ENCODE data around the gene FST. TPM values are rescaled to one million over a fixed set of nuclear protein-coding genes. Genes with fewer than 3 reads are reported as not detected.

FST gene
- total and polyA plus RNA-seq, 2 of the 13 experiments (the other 11 are each of a cell fraction or from before 2014, with no cell fraction given): 38.6 to 136 TPM

GRCh38 chr5:53464722-53465121, 15.7 kb upstream of the FST start (continued):
- peak; percentile 55; the same call in 1 of the 2 replicates for TF ChIP-seq KDM6A (CRISPR knock-in tag; IDR thresholded peaks at IDR 0.05; ENCODE audit: low read depth)
- no peak for TF ChIP-seq ZSCAN20 (CRISPR knock-in tag; IDR thresholded peaks at IDR 0.05; ENCODE audit: borderline replicate concordance)
- peak; percentile 93 for TF ChIP-seq ARID5B (CRISPR knock-in tag; IDR thresholded peaks at IDR 0.05)
- TF ChIP-seq ZNF569 (CRISPR knock-in tag; IDR thresholded peaks at IDR 0.05; ENCODE audit: borderline replicate concordance): no peak
- no peak for TF ChIP-seq KAT7 (CRISPR knock-in tag; IDR thresholded peaks at IDR 0.05; ENCODE audit: borderline replicate concordance)
- TF ChIP-seq FIP1L1 (IDR thresholded peaks at IDR 0.05; ENCODE audit: borderline replicate concordance, insufficient read depth, low read depth, low read length): no peak
- no peak for TF ChIP-seq SPEN (CRISPR knock-in tag; IDR thresholded peaks at IDR 0.05; ENCODE audit: low read depth)
- TF ChIP-seq TBL1XR1 (IDR thresholded peaks at IDR 0.05; ENCODE audit: borderline replicate concordance, low read length, partially characterized antibody): peak; percentile 22
- no peak for TF ChIP-seq ZNF546 (CRISPR knock-in tag; conservative IDR thresholded peaks at IDR 0.05)
- TF ChIP-seq RBM39 (IDR thresholded peaks at IDR 0.05; ENCODE audit: low read depth, low read length, poor library complexity, severe bottlenecking): no peak
- TF ChIP-seq RARG (CRISPR knock-in tag; IDR thresholded peaks at IDR 0.05; ENCODE audit: low read depth): no peak
- TF ChIP-seq ZNF260 (CRISPR knock-in tag; IDR thresholded peaks at IDR 0.05; ENCODE audit: borderline replicate concordance, low read depth): no peak
- no peak for TF ChIP-seq MTF1 (CRISPR knock-in tag; IDR thresholded peaks at IDR 0.05)
- TF ChIP-seq HNF4G (IDR thresholded peaks at IDR 0.05; ENCODE audit: borderline replicate concordance, low read depth, low read length): no peak
- 0 out of 2 replicates have a peak, but pooled peaks have one; percentile 39 for TF ChIP-seq HNF4G (CRISPR knock-in tag; IDR thresholded peaks at IDR 0.05; ENCODE audit: borderline replicate concordance, low read depth)
- TF ChIP-seq ZNF33A (CRISPR knock-in tag; IDR thresholded peaks at IDR 0.05; ENCODE audit: borderline replicate concordance): no peak
- no peak for TF ChIP-seq TCF7L2 (IDR thresholded peaks at IDR 0.05; ENCODE audit: low read depth, low read length)
- TF ChIP-seq ZGPAT (CRISPR knock-in tag; IDR thresholded peaks at IDR 0.05): peak; percentile 84
- peak; percentile 42; the same call in 1 of the 2 replicates for TF ChIP-seq RXRA (CRISPR knock-in tag; IDR thresholded peaks at IDR 0.05)
- no peak for TF ChIP-seq PBX2 (CRISPR knock-in tag; IDR thresholded peaks at IDR 0.05)

Data from HepG2 (cell line).